B cell (primary cell): ENCODE results near the gene UBE3C.
"Not testable (repeated sequence)": the region's sequence is repeated elsewhere in the genome, so short reads cannot be mapped to it uniquely, and the experiment has no call there.

Experiments
- EZH2 ChIP-seq: IDR thresholded peaks from 2 replicates; pipeline ENCODE4 v1.6.1; 2012; ENCODE audit warnings: borderline replicate concordance, low read depth, mild to moderate bottlenecking, moderate library complexity, low read length; ENCODE audit not compliant: insufficient read depth, poor library complexity, severe bottlenecking
- TF ChIP-seq, protein P1 (sequence below): fragments of 200-600 bp; IDR thresholded peaks from one replicate; pipeline ENCODE4 v1.8.0; 2022; ENCODE audit warnings: antibody characterized with exemption, mild to moderate bottlenecking

DNA sequence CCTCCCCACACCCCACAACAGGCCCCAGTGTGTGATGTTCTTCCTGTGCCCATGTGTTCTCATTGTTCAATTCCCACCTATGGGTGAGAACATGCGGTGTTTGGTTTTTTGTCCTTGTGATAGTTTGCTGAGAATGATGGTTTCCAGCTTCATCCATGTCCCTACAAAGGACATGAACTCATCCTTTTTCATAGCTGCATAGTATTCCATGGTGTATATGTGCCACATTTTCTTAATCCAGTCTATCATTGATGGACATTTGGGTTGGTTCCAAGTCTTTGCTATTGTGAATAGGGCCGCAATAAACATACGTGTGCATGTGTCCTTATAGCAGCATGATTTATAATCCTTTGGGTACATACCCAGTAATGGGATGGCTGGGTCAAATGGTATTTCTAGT is 38.7 kb upstream of the UBE3C start:
- TF ChIP-seq, protein P1, sequence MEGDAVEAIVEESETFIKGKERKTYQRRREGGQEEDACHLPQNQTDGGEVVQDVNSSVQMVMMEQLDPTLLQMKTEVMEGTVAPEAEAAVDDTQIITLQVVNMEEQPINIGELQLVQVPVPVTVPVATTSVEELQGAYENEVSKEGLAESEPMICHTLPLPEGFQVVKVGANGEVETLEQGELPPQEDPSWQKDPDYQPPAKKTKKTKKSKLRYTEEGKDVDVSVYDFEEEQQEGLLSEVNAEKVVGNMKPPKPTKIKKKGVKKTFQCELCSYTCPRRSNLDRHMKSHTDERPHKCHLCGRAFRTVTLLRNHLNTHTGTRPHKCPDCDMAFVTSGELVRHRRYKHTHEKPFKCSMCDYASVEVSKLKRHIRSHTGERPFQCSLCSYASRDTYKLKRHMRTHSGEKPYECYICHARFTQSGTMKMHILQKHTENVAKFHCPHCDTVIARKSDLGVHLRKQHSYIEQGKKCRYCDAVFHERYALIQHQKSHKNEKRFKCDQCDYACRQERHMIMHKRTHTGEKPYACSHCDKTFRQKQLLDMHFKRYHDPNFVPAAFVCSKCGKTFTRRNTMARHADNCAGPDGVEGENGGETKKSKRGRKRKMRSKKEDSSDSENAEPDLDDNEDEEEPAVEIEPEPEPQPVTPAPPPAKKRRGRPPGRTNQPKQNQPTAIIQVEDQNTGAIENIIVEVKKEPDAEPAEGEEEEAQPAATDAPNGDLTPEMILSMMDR: not testable (repeated sequence)
- TF ChIP-seq EZH2: not testable (repeated sequence)
